ENCODE measurements around the gene HPCA. TPM values are rescaled to one million over a fixed set of nuclear protein-coding genes. Genes with fewer than 3 reads are reported as not detected.
"Not testable (repeated sequence)": the region's sequence is repeated elsewhere in the genome, so short reads cannot be mapped to it uniquely, and the experiment has no call there.

Gene HPCA
- total and polyA plus RNA-seq, 4 donors: 0.51 to 0.90 TPM; not detected in 2

- H3K27me3 ChIP-seq (ENCODE audit: control insufficient read depth in 1 of 2, insufficient read depth in 2 of 2, low read length in 1 of 2): no peaks in the 10 kb centered on the region
- DNase-seq (peak in 1 of 2 donors; percentile 69), ATAC-seq (ENCODE audit: low FRiP score) (no peak)
- WGBS, 2 donors: 43 to 45% methylated on average over 23 to 24 of the region's 24 CpGs
- peak overlapping the region; percentile 58 to 66 for H3K4me3 ChIP-seq (ENCODE audit: low read length in 2 of 2)
- no peaks in the 10 kb centered on the region for H3K4me1 ChIP-seq (ENCODE audit: control insufficient read depth in 1 of 2, insufficient read depth in 2 of 2, low read length in 2 of 2)
- H3K9me3 ChIP-seq (ENCODE audit: control insufficient read depth, low read length): no peaks in the 10 kb centered on the region
- intact Hi-C loops (cut with DNase I): no loop called here
- H3K27ac ChIP-seq (ENCODE audit: low read depth in 1 of 2, low read length in 2 of 2): no peak overlapping the region
- no peaks in the 10 kb centered on the region for H3K36me3 ChIP-seq (ENCODE audit: control insufficient read depth in 1 of 2, insufficient read depth in 2 of 2, low read length in 1 of 2)
Observed at GRCh38 chr1:32901823-32902534, 15.7 kb downstream of the HPCA start.

- no peak overlapping the region for H3K4me3 ChIP-seq (ENCODE audit: low read length in 2 of 2)
- H3K27me3 ChIP-seq (ENCODE audit: control insufficient read depth in 1 of 2, insufficient read depth in 2 of 2, low read length in 1 of 2): no peaks in the 10 kb centered on the region
- no peak for ATAC-seq (ENCODE audit: low FRiP score)
- H3K27ac ChIP-seq (ENCODE audit: low read depth in 1 of 2, low read length in 2 of 2): no peak overlapping the region
- WGBS, 2 donors: 77 to 78% methylated on average over 6 of the region's 6 CpGs
- H3K36me3 ChIP-seq (ENCODE audit: control insufficient read depth in 1 of 2, insufficient read depth in 2 of 2, low read length in 1 of 2): no peaks in the 10 kb centered on the region
- no peaks in the 10 kb centered on the region for H3K9me3 ChIP-seq (ENCODE audit: control insufficient read depth, low read length)
- peak; percentile 33 to 41 for DNase-seq
- intact Hi-C loops (cut with DNase I): no loop called here
- H3K4me1 ChIP-seq (ENCODE audit: control insufficient read depth in 1 of 2, insufficient read depth in 2 of 2, low read length in 2 of 2): no peaks in the 10 kb centered on the region
Observed at GRCh38 chr1:32902535-32902920, 16.2 kb downstream of the HPCA start.

GRCh38 chr1:32903991-32904785, 17.9 kb downstream of the HPCA start:
- DNase-seq (peak; percentile 18 to 32), ATAC-seq (ENCODE audit: low FRiP score) (no peak)
- 67 to 68% methylated on average over 3 of the region's 3 CpGs for WGBS, 2 donors
- H3K27me3 ChIP-seq (ENCODE audit: control insufficient read depth in 1 of 2, insufficient read depth in 2 of 2, low read length in 1 of 2): no peaks in the 10 kb centered on the region
- no peaks in the 10 kb centered on the region for H3K4me1 ChIP-seq (ENCODE audit: control insufficient read depth in 1 of 2, insufficient read depth in 2 of 2, low read length in 2 of 2)
- no peaks in the 10 kb centered on the region for H3K36me3 ChIP-seq (ENCODE audit: control insufficient read depth in 1 of 2, insufficient read depth in 2 of 2, low read length in 1 of 2)
- no peak overlapping the region for H3K4me3 ChIP-seq (ENCODE audit: low read length in 2 of 2)
- intact Hi-C loops (cut with DNase I): no loop called here
- H3K9me3 ChIP-seq (ENCODE audit: control insufficient read depth, low read length): no peaks in the 10 kb centered on the region
- no peak overlapping the region for H3K27ac ChIP-seq (ENCODE audit: low read depth in 1 of 2, low read length in 2 of 2)

GRCh38 chr1:32904797-32905196, 18.5 kb downstream of the HPCA start:
- WGBS, 2 donors: 67 to 71% methylated on average over 2 of the region's 2 CpGs

GRCh38 chr1:32905588-32905987, 19.3 kb downstream of the HPCA start:
- intact Hi-C loops (cut with DNase I); H3K4me1 ChIP-seq (ENCODE audit: control insufficient read depth in 1 of 2, insufficient read depth in 2 of 2, low read length in 2 of 2); H3K36me3 ChIP-seq (ENCODE audit: control insufficient read depth in 1 of 2, insufficient read depth in 2 of 2, low read length in 1 of 2); H3K27ac ChIP-seq (ENCODE audit: low read depth in 1 of 2, low read length in 2 of 2); H3K4me3 ChIP-seq (ENCODE audit: low read length in 2 of 2); H3K27me3 ChIP-seq (ENCODE audit: control insufficient read depth in 1 of 2, insufficient read depth in 2 of 2, low read length in 1 of 2); H3K9me3 ChIP-seq (ENCODE audit: control insufficient read depth, low read length); ATAC-seq (ENCODE audit: low FRiP score): not testable (repeated sequence)
- peak in 1 of 2 donors; percentile 38 for DNase-seq
- WGBS, 2 donors: 83% methylated on average over 10 of the region's 10 CpGs

More at GRCh38 chr1:32904797-32905196, 18.5 kb downstream of the HPCA start:
- H3K27ac ChIP-seq (ENCODE audit: low read depth in 1 of 2, low read length in 2 of 2): no peak overlapping the region
- no peak overlapping the region for H3K4me3 ChIP-seq (ENCODE audit: low read length in 2 of 2)
- no peaks in the 10 kb centered on the region for H3K9me3 ChIP-seq (ENCODE audit: control insufficient read depth, low read length)
- H3K36me3 ChIP-seq (ENCODE audit: control insufficient read depth in 1 of 2, insufficient read depth in 2 of 2, low read length in 1 of 2): no peaks in the 10 kb centered on the region
- H3K27me3 ChIP-seq (ENCODE audit: control insufficient read depth in 1 of 2, insufficient read depth in 2 of 2, low read length in 1 of 2): no peaks in the 10 kb centered on the region
- no peak for ATAC-seq (ENCODE audit: low FRiP score)
- intact Hi-C loops (cut with DNase I): no loop called here
- peak in 1 of 2 donors; percentile 40 for DNase-seq
- H3K4me1 ChIP-seq (ENCODE audit: control insufficient read depth in 1 of 2, insufficient read depth in 2 of 2, low read length in 2 of 2): no peaks in the 10 kb centered on the region

- Histone ChIP-seq H3K9me3 (ENCODE audit: control insufficient read depth, low read length) (no peaks in the 10 kb centered on the region), H3K4me3 (ENCODE audit: low read length in 2 of 2) (no peak overlapping the region), H3K27me3 (ENCODE audit: control insufficient read depth in 1 of 2, insufficient read depth in 2 of 2, low read length in 1 of 2) (no peaks in the 10 kb centered on the region), H3K4me1 (ENCODE audit: control insufficient read depth in 1 of 2, insufficient read depth in 2 of 2, low read length in 2 of 2) (no peaks in the 10 kb centered on the region), H3K27ac (ENCODE audit: low read depth in 1 of 2, low read length in 2 of 2) (no peak overlapping the region), H3K36me3 (ENCODE audit: control insufficient read depth in 1 of 2, insufficient read depth in 2 of 2, low read length in 1 of 2) (no peaks in the 10 kb centered on the region)
- no peak for ATAC-seq (ENCODE audit: low FRiP score)
- intact Hi-C loops (cut with DNase I): no loop called here
- no peak for DNase-seq
- 85 to 88% methylated on average over 7 of the region's 7 CpGs for WGBS, 2 donors
Observed at GRCh38 chr1:32906654-32907053, 20.4 kb downstream of the HPCA start.

- intact Hi-C loops (cut with DNase I): no loop called here
- Histone ChIP-seq H3K27me3 (ENCODE audit: control insufficient read depth in 1 of 2, insufficient read depth in 2 of 2, low read length in 1 of 2) (no peaks in the 10 kb centered on the region), H3K27ac (ENCODE audit: low read depth in 1 of 2, low read length in 2 of 2) (no peak overlapping the region), H3K4me3 (ENCODE audit: low read length in 2 of 2) (no peak overlapping the region), H3K4me1 (ENCODE audit: control insufficient read depth in 1 of 2, insufficient read depth in 2 of 2, low read length in 2 of 2) (no peaks in the 10 kb centered on the region), H3K9me3 (ENCODE audit: control insufficient read depth, low read length) (no peaks in the 10 kb centered on the region), H3K36me3 (ENCODE audit: control insufficient read depth in 1 of 2, insufficient read depth in 2 of 2, low read length in 1 of 2) (no peaks in the 10 kb centered on the region)
- WGBS, 2 donors: 15 to 23% methylated on average over 4 of the region's 4 CpGs
- DNase-seq (no peak), ATAC-seq (ENCODE audit: low FRiP score) (no peak)
Observed at GRCh38 chr1:32907435-32907834, 21.1 kb downstream of the HPCA start.

GRCh38 chr1:32910319-32910718, 24.0 kb downstream of the HPCA start:
- no peaks in the 10 kb centered on the region for H3K27me3 ChIP-seq (ENCODE audit: control insufficient read depth in 1 of 2, insufficient read depth in 2 of 2, low read length in 1 of 2)
- H3K36me3 ChIP-seq (ENCODE audit: control insufficient read depth in 1 of 2, insufficient read depth in 2 of 2, low read length in 1 of 2): no peaks in the 10 kb centered on the region
- no peak overlapping the region for H3K27ac ChIP-seq (ENCODE audit: low read depth in 1 of 2, low read length in 2 of 2)
- no peak overlapping the region for H3K4me3 ChIP-seq (ENCODE audit: low read length in 2 of 2)
- 92 to 93% methylated on average over 5 of the region's 5 CpGs for WGBS, 2 donors
- no peaks in the 10 kb centered on the region for H3K4me1 ChIP-seq (ENCODE audit: control insufficient read depth in 1 of 2, insufficient read depth in 2 of 2, low read length in 2 of 2)
- intact Hi-C loops (cut with DNase I): no loop called here
- DNase-seq: no peak
- ATAC-seq (ENCODE audit: low FRiP score): no peak
- H3K9me3 ChIP-seq (ENCODE audit: control insufficient read depth, low read length): no peaks in the 10 kb centered on the region
